HepG2 (cell line): ENCODE measurements around the gene PARD3.

ENCODE experiments used
- CTCF ChIP-seq: sonication (generic); formaldehyde crosslinking; IDR thresholded peaks from 2 replicates; pipeline ENCODE4 v1.5.0; 2020; ENCODE audit warnings: mild to moderate bottlenecking, missing genetic modification reagents, moderate library complexity
- EP300 ChIP-seq, 3 experiments: sonication (generic) in 1 of 3; formaldehyde crosslinking in 1 of 3; IDR thresholded peaks; 2 replicates each; pipeline versions ENCODE4 v1.5.1 to v1.6.1; 2011 to 2020; ENCODE audit warnings: low read depth in 2 of 3, low read length in 2 of 3, borderline replicate concordance in 1 of 3, improper control_type of control experiment in 1 of 3, mild to moderate bottlenecking in 1 of 3, missing genetic modification reagents in 1 of 3, moderate library complexity in 1 of 3
- FOXJ3 ChIP-seq: sonication (generic); formaldehyde crosslinking; IDR thresholded peaks from 2 replicates; pipeline ENCODE4 v1.4.0; 2020; ENCODE audit warnings: missing genetic modification reagents, mild to moderate bottlenecking, borderline replicate concordance
- JUN ChIP-seq: sonication (generic); formaldehyde crosslinking; IDR thresholded peaks from 2 replicates; pipeline ENCODE4 v1.4.0; 2020; ENCODE audit warnings: mild to moderate bottlenecking, missing genetic modification reagents
- MATR3 ChIP-seq: sonication (generic); formaldehyde crosslinking; IDR thresholded peaks from 2 replicates; pipeline ENCODE4 v1.4.0; 2020; ENCODE audit warnings: missing genetic modification reagents
- NFATC3 ChIP-seq: sonication (generic); formaldehyde crosslinking; IDR thresholded peaks from 2 replicates; pipeline ENCODE4 v1.5.1; 2020; ENCODE audit warnings: mild to moderate bottlenecking, missing genetic modification reagents
- TAF1 ChIP-seq: sonication (generic); formaldehyde crosslinking; IDR thresholded peaks from 2 replicates; pipeline ENCODE4 v1.4.0; 2020; ENCODE audit warnings: missing genetic modification reagents
- THAP8 ChIP-seq: sonication (generic); formaldehyde crosslinking; IDR thresholded peaks from 2 replicates; pipeline ENCODE4 v1.5.1; 2020; ENCODE audit warnings: missing genetic modification reagents, mild to moderate bottlenecking, borderline replicate concordance
- ZNF629 ChIP-seq: sonication (generic); formaldehyde crosslinking; conservative IDR thresholded peaks from 2 replicates; pipeline ENCODE4 v1.5.0; 2020; ENCODE audit warnings: missing genetic modification reagents

GRCh38 chr10:34633374-34633773 is 181.7 kb downstream of the PARD3 start:
- TF ChIP-seq FOXJ3 (no peak), CTCF (no peak), THAP8 (CRISPR knock-in tag) (no peak), JUN (CRISPR knock-in tag) (no peak), NFATC3 (no peak), EP300 (IDR thresholded peaks at IDR 0.05; ENCODE audit: low read depth in 2 of 2, low read length in 2 of 2) (no peak), EP300 (CRISPR knock-in tag; IDR thresholded peaks at IDR 0.05; ENCODE audit: borderline replicate concordance) (no peak), ZNF629 (CRISPR knock-in tag) (no peak), TAF1 (CRISPR knock-in tag) (no peak), MATR3 (CRISPR knock-in tag) (no peak)
